GM21526 (cell line): ENCODE results near the gene ANKRD45.
A peak's percentile ranks its signal among the peaks of the same experiment; 100 is the strongest.
"Not testable (repeated sequence)": the region's sequence is repeated elsewhere in the genome, so short reads cannot be mapped to it uniquely, and the experiment has no call there.

ENCODE experiments used
- ATAC-seq: cut with Tn5 transposase; IDR thresholded peaks from one replicate; pipeline ENCODE4 v1.9.1; 2021; ENCODE audit warnings: moderate library complexity; ENCODE audit not compliant: unreplicated experiment, low FRiP score

ANKRD45 gene

DNA sequence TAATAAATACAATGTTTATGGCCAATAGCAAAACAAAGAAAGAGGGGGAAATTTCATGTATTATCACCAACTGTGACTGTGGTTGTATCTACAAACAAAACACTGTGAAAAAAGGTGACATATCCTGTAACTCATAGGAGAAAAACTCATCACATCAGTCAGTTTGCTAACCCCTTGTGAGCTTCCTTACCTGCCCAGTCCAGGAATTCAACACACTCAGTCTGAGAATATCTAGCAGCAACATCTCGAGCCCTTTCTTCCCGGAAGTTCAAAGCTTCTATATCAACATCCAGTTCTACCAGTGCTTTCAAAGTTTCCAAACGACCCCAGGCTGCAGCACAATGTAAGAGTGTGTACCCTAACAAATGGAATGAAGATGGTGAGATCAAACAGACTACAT lies 23.0 kb downstream of the ANKRD45 start:
- ATAC-seq, result no peak

DNA sequence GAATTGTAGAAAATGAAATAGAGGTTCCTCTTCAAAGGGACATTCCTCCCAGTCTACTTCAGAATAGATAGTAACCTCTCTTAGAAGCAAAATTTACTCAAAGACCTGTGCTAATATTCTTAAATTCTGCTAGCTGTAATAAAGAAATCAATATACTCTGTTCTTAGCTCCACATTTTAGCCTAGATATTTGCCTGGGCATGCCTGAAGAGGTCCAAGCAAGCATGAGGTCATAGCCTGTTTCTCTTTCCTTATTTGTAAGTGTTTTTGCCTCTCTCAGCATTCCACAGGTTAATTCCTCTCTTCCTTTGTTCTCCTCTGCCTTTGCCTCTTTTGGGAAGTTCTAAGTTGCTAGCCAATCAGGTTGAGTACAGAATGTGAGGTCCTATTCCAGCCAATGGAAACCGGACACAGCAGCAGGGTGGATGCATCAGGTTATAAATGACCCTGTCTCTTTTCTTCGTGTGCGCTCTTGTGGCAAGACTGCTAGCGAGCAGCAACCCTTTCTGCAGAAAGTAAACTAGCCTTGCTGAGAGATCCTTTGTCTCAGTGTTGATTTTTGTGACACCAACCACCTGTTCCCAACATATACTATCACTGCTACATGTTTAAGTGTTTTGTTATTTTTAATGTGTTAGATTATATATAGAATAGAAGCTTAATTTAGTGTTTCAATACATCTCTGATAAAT lies 27.1 kb downstream of the ANKRD45 start:
- ATAC-seq, result not testable (repeated sequence)

- ATAC-seq, result no peak
These were observed 30.5 kb downstream of the ANKRD45 start for GRCh38 chr1:173639102-173639501.

- ATAC-seq, result no peak
These were observed 31.3 kb downstream of the ANKRD45 start for GRCh38 chr1:173638043-173639021.

DNA sequence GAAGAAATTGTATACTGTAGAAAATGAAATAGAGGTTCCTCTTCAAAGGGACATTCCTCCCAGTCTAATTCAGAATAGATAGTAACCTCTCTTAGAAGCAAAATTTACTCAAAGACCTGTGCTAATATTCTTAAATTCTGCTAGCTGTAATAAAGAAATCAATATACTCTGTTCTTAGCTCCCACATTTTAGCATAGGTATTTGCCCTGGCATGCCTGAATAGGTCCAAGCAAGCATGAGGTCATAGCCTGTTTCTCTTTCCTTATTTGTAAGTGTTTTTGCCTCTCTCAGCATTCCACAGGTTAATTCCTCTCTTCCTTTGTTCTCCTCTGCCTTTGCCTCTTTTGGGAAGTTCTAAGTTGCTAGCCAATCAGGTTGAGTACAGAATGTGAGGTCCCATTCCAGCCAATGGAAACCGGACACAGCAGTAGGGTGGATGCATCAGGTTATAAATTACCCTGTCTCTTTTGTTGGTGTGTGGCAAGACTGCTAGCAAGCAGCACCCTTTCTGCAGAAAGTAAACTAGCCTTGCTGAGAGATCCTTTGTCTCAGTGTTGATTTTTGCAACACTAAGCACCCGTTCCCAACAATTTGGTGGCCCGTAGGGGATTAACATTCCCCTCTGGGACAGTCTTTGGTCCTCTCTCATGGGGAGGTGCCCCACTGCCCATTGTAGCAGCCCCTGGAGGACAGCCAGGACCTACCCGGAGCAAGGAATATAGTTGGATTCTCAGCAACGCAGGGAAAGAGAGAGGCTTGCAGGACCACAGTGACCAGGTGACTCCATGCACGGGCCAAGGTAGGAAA lies 32.2 kb downstream of the ANKRD45 start:
- ATAC-seq, result not testable (repeated sequence)

DNA sequence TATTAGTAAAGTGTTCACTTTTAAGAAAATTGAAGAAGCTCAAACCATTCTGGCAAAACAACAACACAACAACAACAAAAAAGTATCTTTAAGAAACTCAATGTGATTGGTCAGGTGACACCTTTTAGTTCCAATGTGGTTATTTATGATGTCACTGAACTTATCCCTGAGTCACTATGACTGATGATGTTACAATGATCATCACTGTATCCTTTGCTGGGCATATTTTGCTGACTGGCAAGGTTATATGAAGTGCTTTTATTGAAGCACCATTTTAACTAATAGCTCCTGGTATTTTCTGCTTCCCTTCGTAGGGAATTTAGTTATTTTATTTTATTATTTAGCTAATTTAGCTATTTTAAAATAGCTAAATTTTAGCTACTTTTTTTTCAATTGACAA lies 34.5 kb downstream of the ANKRD45 start, which contains the start of gene TEX50:
TSS of gene TEX50 (plus strand) at position 223 of the 400 bp plus-strand sequence. CDS start 184 bp downstream, outside the sequence.
- no peak for ATAC-seq

GRCh38 chr1:173628888-173629287 lies 40.8 kb downstream of the ANKRD45 start:
- ATAC-seq, result no peak

- no peak for ATAC-seq
These were observed 42.4 kb downstream of the ANKRD45 start for GRCh38 chr1:173627269-173627668.

GRCh38 chr1:173616859-173617258 lies 52.8 kb downstream of the ANKRD45 start:
- ATAC-seq, result no peak

DNA sequence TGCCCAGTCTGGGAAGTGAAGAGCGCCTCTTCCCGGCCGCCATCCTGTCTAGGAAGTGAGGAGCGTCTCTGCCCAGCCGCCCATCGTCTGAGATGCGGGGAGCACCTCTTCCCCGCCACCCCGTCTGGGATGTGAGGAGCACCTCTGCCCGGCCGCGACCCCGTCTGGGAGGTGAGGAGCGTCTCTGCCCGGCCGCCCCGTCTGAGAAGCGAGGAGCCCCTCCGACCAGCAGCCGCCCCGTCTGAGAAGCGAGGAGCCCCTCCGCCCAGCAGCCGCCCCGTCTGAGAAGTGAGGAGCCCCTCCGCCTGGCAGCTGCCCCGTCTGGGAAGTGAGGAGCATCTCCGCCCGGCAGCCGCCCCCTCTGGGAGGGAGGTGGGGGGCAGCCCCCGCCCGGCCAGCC lies 56.6 kb downstream of the ANKRD45 start:
- not testable (repeated sequence) for ATAC-seq

DNA sequence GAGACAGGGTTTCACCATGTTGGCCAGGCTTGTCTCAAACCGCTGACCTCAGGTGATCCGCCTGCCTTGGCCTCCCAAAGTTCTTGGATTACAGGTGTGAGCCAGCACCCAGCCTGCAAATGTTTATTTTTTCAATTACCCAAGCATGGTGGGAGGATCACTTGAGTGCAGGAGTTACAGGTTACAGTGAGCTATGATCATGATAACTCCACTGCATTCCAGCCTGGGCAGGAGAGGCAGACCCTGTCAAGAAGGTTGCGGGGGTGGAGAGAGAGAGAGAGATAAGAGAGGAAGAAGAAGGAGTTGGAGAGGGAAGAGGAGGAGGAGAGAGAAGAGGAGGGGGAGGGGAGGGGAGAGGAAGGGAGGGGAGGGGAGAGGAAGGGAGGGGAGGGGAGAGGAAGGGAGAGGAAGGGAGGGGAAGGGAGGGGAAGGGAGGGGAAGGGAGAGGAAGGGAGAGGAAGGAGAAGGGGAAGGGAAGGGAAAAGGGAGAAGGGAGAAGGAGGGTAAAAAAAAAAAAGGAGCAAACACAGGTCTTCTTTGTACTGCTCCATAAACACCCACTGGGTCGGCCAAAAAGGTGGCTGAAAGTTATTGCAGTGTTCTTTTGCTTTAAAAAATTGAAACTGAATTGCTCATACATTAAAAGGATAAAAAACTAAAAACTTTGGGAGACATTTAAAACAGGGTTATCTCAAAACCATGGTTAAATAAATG lies 61.0 kb downstream of the ANKRD45 start:
- ATAC-seq, result no peak

- ATAC-seq, result no peak
These were observed 66.5 kb downstream of the ANKRD45 start, which contains the start of gene SLC9C2 for GRCh38 chr1:173603056-173603591. Gene SLC9C2, minus strand, starts transcription at chr1:173603072. Its CDS starts 1,296 bp downstream, at chr1:173601776.

DNA sequence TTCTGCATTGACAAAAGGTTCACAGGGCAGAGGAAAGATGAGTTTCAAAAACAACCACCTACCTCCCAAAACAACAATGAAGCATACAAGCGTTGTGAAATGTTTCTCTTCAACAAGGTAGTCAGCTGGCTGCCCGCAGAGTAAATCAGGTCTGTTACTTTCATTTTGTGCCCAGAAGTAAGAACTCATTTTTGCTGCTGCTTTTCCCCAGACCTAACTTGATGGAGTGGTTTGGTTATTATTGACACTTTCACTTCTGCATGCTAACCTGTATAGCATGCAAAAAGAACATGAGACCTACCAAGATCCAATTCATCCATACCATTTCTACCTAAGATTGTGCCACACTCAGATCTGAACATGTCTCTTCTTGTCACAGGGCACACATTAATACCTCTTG lies 68.1 kb downstream of the ANKRD45 start:
- peak; percentile 78 for ATAC-seq

DNA sequence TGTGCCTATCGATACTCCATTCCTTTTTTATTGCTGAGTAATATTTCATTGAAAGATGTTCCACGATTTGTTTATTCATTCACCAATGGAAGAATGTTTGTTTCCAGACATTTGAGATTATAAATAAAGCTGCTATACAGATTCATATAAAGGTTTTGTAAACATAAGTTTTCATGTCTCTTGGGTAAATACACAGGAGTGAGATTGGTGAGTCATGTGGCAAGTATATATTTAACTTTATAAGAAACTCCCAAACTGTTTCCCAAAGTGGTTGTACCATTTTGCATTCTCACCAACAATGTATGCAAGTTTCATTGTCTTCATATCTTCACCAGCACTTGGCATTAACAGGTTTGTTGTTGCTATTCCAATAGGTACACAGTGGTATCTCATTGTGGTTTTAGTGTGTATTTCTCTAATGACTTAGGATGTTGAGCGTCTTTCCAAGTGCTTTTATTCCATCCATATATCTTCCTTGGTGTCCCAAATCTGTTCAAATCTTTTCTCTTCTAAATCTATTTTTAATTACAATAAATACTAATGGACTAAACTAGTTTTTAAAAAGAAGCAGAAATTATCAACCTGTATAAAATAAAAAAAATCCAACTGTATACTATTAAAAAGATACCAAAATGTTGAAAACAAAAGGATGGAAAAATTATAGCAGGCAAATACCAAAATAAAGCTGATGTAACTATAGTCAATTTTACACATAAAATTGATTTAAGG lies 73.4 kb downstream of the ANKRD45 start:
- no peak for ATAC-seq

- not testable (repeated sequence) for ATAC-seq
These were observed 78.5 kb downstream of the ANKRD45 start for GRCh38 chr1:173591138-173591537.

GRCh38 chr1:173590557-173590956 lies 79.1 kb downstream of the ANKRD45 start:
- ATAC-seq, result no peak

GRCh38 chr1:173581383-173582079 lies 88.1 kb downstream of the ANKRD45 start:
- ATAC-seq, result no peak

GRCh38 chr1:173580658-173581057 lies 89.0 kb downstream of the ANKRD45 start:
- no peak for ATAC-seq
